Eye (tissue), 1 donor: ENCODE results near the gene CCDC71L.

Experiments used
- DNase-seq: peaks from one replicate; pipeline ENCODE4 v3.0.0-alpha.2; 2015

CCDC71L gene

DNA sequence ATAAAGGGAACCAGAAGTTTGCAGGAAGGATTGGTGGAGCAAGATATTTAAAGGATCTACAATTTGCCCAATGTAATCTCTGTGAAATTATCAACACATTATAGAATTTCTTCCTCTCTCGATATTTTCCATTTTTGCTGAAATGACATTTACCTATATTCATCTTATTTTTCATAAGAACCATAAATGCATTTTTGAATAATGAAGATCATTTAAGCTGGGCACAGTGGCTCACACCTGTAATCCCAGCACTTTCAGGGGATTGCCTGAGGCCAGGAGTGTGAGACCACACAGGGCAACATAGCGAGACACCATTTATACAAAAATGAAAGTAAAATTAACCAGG lies 37.7 kb downstream of the CCDC71L start:
- DNase-seq, result no peak

DNA sequence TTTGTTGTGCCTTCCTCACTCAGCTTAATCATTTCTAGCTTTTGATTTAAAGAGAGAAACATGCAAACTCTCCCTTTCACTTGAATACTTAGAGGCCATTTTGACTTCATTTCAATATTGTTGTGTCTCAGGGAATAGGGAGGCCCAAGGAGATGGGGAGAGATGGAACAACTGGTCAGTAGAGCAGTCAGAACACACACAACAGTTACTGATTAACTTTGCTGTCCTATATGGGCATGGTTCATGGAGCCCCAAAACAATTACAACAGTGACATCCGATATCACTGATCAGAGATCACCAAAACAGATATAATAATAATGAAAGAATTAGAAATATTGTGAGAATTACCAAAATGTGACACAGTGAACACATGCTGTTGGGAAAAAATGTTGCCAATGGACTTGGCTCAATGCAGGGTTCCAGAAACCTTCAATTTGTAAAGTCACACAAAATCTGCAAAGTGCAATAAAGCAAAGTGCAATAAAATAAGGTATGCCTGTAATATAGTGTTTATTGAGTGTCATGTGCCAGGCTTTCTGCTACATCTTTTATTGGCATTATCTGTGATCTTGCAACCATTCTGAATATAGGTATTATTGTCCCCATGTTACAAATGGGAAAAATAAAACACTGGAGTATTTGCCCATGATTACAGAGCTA lies 38.2 kb downstream of the CCDC71L start:
- no peak for DNase-seq

DNA sequence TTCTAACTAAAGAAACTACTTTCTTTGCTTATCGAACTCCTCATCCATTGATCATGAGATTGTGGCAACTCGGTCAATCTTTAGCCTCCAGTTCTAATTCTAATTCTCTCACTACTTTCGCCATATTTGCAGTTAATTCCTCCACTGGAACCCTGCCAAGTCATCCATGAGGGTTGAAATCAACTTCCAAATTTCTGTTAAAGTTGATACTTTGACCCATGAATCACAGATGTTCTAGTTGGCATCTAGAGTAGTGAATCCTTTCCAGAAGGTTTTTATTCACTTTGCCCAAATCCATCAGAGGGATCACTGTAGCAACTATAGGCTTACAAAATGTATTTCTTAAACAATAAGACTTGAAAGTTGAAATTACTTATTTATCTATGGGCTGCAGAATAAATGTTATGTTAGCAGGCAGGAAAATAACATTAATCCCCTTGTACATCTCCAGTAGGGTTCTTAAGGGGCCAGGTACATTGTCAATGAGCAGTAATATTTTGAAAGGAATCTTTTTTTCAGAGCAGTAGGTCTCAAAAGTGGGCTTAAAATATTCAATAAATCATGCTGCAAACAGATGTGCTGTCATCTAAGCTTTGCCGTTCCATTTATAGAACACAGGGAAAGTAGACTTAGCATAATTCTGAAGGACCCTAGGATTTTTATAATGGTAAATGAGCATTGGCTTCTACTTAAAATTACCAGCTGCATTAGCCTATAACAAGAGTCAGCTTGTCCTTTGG lies 39.4 kb downstream of the CCDC71L start:
- DNase-seq, result no peak

DNA sequence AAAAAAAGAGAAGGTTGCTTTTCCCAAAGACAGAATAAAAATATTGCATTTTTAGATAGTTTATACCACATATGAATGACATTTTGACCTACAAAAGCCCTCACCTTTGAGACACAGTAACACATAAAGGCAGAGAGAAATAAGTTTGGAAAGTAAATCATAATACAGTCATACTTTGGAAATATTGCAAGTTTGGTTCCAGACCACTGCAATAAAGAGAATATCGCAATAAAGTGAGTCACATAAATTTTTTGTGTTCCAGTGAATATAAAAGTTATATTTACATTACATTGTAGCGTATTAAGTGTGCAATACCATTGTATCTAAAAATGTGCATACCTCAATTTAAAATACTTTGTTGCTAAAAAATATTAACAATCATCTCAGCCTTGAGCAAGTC lies 40.3 kb downstream of the CCDC71L start:
- DNase-seq, result no peak

DNA sequence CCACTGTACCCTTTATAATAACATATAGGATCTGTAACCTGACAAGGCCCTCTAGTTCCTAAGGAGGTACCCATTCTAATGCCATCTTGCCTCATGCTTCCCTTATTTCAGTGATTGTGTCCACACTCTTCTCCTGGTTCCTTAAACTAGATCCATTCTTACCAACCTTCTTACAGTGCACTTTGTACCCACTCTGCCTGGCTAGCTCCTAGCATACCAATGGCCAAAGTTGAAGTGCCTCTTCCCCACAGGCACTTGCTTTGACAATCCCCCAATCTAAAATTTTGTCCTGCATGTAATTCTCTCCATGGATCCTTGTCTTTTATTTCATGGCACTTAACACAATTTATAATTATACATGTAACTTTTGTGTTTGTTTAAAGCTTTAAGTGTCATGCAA lies 40.9 kb downstream of the CCDC71L start:
- no peak for DNase-seq

DNA sequence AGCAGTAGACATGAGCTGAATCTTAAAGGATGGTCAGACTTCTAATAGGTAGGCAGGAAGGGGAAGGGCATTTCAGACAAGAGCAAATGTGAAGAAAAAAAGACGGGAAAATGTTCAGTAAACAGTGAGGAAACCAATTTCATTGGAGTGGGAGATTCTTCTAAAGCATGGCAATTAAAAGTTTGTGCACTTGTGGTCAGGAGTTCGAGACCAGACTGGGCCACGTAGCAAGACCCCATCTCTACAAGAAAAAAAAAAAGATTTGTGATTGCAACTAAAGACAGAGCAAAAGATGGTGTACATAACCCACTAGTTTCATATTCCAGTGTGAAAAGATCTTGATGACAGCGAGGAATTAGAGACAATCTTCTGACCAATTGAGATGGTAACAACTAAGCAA lies 41.7 kb downstream of the CCDC71L start:
- no peak for DNase-seq

DNA sequence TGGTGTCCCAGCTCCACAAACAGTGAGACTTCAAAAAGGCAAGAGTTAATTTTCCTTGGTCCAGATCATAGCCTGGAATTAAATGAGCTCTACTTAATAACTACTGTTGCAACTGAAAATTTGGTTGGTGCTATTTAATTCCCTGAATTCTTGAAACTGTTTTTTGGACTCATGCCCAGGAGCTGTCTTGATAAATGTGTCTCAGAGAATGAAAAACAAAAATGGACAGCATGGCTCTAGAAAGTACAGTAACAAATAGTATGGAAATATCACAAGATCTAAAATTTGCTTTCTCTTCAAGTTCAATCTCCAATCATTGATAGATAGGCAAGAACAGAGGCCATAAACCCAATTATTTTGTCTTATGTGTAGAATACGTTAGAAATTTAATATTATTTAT lies 42.5 kb downstream of the CCDC71L start:
- DNase-seq, result peak; percentile 61

DNA sequence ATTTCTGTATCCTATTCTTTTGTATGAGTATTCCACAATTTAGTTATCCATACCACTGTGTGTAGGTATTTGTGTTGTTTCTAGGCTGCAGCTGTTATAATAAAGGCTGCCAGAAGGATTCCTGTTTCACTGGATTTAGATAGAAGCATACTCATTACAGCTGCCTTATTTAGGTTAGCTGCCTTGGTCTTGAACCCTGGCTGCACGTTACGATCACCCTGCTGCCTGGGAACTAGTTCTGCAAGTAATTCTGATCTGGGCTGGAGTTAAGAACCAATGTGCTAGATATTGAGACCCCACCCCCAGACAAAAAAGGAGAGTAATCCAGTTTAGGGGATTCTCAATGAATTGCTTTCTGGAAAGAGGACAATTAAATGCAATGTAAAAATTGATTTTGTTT lies 43.1 kb downstream of the CCDC71L start:
- DNase-seq, result no peak

DNA sequence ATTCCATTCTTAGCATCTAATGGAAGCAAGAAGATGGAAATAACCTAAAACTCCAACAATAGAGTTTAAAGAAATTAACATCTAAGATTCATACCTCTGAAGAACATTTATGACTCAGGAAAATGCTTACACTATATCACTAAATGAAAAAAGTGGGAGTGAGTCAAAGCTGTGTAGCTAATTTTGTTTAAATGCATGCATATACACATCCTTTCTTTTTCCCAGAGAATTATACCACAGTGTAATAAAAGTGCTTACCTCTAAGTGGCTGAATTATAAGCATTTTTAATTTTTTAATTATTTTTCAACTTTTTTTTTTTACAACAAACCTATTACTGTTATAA lies 44.3 kb downstream of the CCDC71L start:
- DNase-seq, result no peak

DNA sequence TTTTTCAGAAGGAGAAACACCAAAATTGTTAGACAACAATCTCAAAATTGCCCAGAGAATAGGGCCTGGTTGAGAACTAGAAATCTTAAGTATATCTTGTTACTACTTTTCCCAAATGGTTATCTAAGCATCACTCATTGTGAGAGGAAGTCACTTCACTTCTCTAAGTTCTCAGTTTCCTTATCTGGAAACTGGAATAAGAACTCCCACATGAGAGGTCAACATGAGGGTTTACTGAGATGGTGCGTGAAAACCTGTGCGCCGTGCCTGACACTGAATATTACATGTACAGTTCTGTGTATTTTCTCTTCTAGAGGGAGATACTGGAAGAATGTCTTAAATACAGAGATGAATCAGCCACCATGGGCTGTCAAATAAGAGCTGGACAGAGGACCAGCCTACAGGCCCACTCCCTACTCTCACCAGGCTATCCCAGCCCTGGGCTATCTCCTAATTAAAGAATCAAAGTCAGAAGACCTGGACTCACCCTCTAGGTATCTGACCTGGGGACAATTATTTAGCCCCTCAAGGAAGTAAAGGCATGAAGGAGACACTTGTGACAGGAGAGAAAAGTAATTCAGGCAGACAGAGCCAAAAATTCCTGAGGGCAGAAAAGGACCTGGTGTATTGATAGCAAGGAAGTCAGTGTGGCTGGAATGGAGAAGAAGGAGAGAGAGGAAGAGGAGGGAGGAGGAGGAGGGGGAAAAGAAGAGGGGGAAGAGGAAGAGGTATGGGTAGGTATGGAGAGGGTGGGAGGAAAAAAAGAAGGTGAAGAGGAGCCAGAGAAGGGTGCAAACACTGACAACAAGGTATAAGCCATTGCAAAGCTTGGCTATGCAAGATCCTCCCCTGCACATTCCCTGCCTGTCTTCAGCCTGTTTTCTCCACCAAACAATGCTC lies 44.9 kb downstream of the CCDC71L start:
- no peak for DNase-seq

DNA sequence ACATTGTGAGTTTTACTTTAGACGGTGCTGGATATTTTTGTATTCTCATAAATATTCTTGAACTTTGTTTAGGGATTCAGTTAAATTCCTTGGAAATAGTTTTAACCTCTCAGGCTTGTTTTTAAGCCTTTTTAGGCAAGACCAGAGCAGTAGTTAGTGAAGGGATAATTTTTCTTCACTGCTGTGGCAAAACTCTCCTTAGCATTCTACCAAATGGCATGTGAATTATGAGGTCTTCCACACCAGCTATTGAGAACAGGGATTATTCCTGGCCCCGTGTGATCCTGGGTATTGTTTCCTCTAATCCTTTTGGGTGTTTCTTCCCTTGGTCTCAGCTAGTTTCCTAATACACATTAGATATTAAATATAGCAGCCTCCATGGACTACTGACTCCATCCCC lies 46.2 kb downstream of the CCDC71L start:
- no peak for DNase-seq

DNA sequence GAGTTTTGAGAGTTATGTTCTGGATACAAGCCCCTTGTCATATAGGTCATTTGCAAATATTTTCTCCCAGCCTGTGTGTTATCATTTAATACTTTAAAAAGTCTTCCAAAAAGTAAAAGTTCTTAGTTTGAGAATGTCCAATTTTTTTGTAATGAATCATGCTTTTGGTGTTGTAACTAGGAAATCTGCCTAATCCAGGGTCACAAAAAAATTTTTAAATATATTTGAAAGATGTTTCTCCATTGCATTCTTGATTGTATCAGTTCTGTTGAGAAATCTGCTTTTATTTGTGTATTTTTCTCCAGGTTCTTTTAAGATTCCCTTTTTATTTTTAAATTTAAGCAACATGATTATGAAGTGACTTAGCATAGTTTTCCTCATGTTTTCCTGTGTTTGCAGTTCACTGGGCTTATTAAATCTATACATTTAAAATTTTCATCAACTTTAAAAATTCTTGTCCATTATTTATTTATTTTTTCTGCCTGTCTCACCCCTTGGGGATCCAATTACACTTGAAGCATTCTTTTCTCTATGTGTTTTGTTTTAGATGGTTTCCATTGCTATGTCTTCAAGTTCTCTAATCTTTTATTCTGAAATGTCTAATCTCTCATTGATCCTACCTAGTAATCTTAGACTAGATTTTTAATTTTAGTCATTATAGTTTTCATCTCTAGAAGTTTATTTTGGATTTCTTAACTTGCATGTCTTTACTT lies 47.0 kb downstream of the CCDC71L start:
- no peak for DNase-seq

DNA sequence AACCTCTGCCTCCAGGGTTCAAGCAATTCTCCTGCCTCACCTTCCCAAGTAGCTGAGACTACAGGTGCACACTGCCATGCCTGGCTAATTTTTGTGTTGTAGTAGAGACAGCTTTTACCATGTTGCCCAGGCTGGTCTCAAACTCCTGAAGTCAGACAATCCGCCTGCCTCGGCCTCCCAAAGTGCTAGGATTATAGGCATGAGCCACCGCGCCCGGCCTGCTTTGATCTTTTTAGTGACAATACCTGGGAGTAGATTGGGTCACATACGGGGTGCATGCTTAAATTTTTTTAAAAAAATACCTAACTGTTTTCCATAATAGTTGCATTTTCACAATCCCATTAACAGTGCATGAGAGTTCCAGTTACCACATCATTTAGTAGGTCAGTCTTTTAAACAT lies 47.7 kb downstream of the CCDC71L start:
- DNase-seq, result no peak

DNA sequence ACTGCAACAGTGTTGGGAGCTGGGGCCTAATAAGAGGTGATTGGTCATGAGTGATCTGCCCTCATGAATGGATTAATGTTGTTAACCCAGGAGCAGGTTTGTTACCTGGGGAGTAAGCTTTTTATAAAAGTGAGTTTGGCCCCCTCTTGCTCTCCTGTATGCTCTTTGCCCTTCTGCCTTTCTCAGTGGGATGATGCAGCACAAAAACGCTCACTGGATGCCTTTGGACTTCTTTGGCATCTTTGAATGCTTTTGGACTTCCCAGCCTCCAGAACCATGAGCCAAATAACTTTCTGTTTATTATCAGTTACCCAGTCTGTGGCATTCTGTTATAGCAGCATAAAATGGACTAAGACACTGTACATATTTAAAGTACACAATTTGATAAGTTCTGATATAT lies 48.5 kb downstream of the CCDC71L start:
- no peak for DNase-seq

DNA sequence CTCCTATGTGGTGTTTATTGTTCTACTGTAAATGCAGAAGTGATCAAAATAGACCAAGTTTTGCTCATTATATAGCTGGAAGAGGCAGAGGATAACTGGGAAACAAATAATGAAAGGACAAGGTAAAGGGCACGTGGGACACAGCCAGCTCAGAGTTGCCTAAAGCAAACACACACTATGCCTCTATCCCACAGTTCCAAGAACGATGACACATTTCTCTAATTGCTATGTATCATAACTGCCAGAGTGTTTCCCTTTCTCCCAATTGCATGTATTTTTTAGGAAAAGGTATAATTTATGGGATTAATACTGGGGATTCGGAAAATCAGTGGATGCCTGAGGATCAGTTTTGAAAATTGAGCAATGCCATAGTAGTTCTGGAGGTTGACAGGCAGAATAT lies 49.0 kb downstream of the CCDC71L start:
- DNase-seq, result no peak

DNA sequence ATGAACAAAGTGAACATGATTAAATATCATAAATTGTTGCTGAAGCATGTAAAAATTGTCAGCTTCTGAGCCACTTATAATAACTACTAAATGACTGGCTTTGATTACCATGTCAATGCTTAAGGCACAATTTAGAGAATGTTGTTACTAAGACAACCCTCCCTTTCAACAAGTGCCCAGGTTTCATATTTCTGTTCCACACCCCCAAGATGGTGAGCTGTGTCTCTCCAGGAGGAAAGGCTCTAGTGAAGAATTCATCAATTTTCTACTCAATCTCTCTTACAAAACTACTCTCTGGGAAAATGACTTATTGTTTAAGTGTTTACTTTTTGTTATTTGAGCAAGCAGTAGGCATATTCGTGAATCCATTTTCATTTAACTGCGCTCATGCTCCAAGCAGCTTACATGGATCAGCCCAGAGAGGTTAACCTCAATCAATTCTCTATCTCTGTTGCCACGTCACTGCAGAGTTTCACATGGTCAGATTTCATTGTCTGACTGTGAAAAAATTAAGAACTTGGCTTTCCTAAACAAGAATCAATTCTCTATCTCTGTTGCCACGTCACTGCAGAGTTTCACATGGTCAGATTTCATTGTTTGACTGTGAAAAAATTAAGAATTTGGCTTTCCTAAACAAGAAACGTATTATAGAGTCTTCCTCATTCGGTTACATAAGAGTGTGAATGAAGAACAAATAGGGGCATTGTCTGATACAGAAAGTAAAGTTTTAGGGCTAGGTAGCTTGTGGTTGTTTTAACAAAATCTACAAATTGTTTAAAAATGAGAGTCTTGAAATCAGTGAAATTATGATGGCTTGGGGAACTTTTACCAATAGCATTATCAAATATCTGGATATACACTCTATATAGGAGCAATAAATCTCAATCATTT lies 49.7 kb downstream of the CCDC71L start:
- DNase-seq, result no peak

DNA sequence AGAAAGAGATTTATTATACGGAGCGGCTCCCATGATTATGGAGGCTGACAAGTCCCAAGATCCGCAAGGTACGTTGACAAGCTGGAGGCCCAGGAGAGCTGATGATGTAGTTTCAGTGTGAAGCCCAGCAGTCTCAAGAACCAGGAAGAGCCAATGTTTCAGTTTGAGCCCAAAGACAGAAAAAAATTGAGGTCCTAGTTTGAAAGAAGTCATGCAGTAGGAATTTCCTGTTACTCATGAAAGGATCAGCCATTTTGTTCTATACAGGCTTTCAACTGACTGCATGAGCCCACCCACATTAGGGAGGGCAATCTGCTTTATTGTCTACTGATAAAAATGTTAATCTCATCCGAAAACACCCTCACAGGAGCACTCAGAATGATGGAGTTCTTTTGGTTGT lies 51.5 kb downstream of the CCDC71L start:
- DNase-seq, result no peak

DNA sequence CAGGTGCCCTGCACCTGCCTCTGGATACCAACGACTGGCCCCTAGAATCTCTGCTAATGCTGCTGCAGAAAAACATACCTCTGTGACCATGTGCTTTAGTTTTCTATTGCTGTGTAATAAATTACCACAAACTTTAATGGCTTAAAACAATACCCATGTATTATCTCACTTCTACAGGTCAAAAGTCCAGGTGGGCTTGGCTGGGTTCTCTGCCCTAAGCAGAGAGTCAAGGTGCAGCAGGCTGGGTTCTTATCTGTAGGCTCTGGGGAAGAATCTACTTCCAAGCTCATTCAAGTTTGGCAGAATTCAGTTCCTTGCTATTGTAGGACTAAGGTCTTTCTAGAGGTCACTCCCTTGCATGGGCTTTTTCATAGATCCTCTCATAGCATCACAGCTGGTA lies 52.3 kb downstream of the CCDC71L start:
- no peak for DNase-seq
